Suppressor macrophage treated with lipopolysaccharide for 4 hours (primary cell): Measurements from ENCODE around the gene WDR5.

Experiments used
- DNase-seq: peaks from one replicate; pipeline ENCODE4 v3.0.0-alpha.2; 2020

Gene WDR5

GRCh38 chr9:134159566-134160245 lies 23.8 kb downstream of the WDR5 start:
- no peak for DNase-seq

GRCh38 chr9:134161647-134162046 lies 25.8 kb downstream of the WDR5 start:
- no peak for DNase-seq

- DNase-seq, result no peak
Measured at GRCh38 chr9:134162212-134162775, 26.4 kb downstream of the WDR5 start.

GRCh38 chr9:134162926-134163370 lies 27.1 kb downstream of the WDR5 start:
- DNase-seq, result no peak

- peak; percentile 52 for DNase-seq
Measured at GRCh38 chr9:134163371-134164196, 27.7 kb downstream of the WDR5 start.

GRCh38 chr9:134164879-134165278 lies 29.0 kb downstream of the WDR5 start:
- DNase-seq, result no peak

- no peak for DNase-seq
Measured at GRCh38 chr9:134165357-134166315, 29.8 kb downstream of the WDR5 start.

GRCh38 chr9:134166374-134166773 lies 30.5 kb downstream of the WDR5 start:
- no peak for DNase-seq

- no peak for DNase-seq
Measured at GRCh38 chr9:134167530-134167931, 31.6 kb downstream of the WDR5 start.

GRCh38 chr9:134168757-134169550 lies 33.1 kb downstream of the WDR5 start:
- no peak for DNase-seq

- no peak for DNase-seq
Measured at GRCh38 chr9:134169724-134170401, 34.0 kb downstream of the WDR5 start.

- no peak for DNase-seq
Measured at GRCh38 chr9:134170532-134171315, 34.8 kb downstream of the WDR5 start.

GRCh38 chr9:134171316-134172197 lies 35.7 kb downstream of the WDR5 start:
- no peak for DNase-seq

GRCh38 chr9:134172198-134173126 lies 36.6 kb downstream of the WDR5 start:
- no peak for DNase-seq

GRCh38 chr9:134173127-134174072 lies 37.5 kb downstream of the WDR5 start:
- no peak for DNase-seq

GRCh38 chr9:134174073-134174449 lies 38.2 kb downstream of the WDR5 start:
- DNase-seq, result peak; percentile 77
